GM20000 (cell line): ENCODE data around the gene ADAMTS8.

Source experiments
- DNase-seq: peaks from one replicate; pipeline ENCODE4 v3.0.0; 2012; ENCODE audit warnings: low spot score
- CTCF ChIP-seq: IDR thresholded peaks from 2 replicates; pipeline ENCODE4 v1.5.1; 2012; ENCODE audit warnings: mild to moderate bottlenecking, control low read depth; ENCODE audit errors: extremely low read depth, missing control alignments

ADAMTS8 gene

GRCh38 chr11:130427581-130428315, 661 bp downstream of the ADAMTS8 start:
- DNase-seq: no peak
- no peak for TF ChIP-seq CTCF

- no peak for DNase-seq
- no peak for TF ChIP-seq CTCF
These were observed 1.5 kb downstream of the ADAMTS8 start for GRCh38 chr11:130426837-130427341.

GRCh38 chr11:130426223-130426836, 2.1 kb downstream of the ADAMTS8 start:
- no peak for TF ChIP-seq CTCF
- no peak for DNase-seq

- no peak for TF ChIP-seq CTCF
- no peak for DNase-seq
These were observed 3.3 kb downstream of the ADAMTS8 start for GRCh38 chr11:130425156-130425555.

GRCh38 chr11:130424613-130425140, 3.7 kb downstream of the ADAMTS8 start:
- no peak for TF ChIP-seq CTCF
- DNase-seq: no peak

GRCh38 chr11:130423541-130424142, 4.8 kb downstream of the ADAMTS8 start:
- TF ChIP-seq CTCF: no peak
- no peak for DNase-seq

GRCh38 chr11:130422251-130422995, 6.0 kb downstream of the ADAMTS8 start:
- no peak for TF ChIP-seq CTCF
- DNase-seq: no peak
